GM19467 (cell line): ENCODE data around the gene KIRREL1.

Source experiments
- ATAC-seq: cut with Tn5 transposase; IDR thresholded peaks from one replicate; pipeline ENCODE4 v1.9.1; 2021; ENCODE audit warnings: mild to moderate bottlenecking, moderate library complexity; ENCODE audit not compliant: unreplicated experiment

KIRREL1 gene

DNA sequence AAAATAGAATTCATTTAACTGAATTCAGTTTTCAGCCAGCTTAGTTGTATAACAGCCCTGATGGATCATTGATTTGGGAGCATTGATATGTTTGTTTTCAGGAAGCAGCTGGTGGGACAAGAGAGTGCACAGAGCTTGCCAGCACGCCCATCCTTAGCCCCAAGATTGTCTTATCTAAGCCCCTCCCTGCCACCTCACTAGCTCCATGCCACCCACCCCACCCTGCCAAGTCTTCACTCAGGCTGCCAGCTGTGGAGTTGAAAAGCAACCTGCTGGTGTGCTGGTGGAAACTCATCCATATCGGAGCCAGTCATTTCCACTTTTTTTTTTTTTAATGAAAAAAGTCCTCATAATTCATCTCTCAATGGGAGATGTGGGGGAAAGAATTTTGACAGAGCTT is 11.8 kb downstream of the KIRREL1 start:
- no peak for ATAC-seq

- no peak for ATAC-seq
These were observed 13.7 kb downstream of the KIRREL1 start for GRCh38 chr1:158007180-158007579.

- no peak for ATAC-seq
These were observed 14.4 kb downstream of the KIRREL1 start for GRCh38 chr1:158007667-158008386.

DNA sequence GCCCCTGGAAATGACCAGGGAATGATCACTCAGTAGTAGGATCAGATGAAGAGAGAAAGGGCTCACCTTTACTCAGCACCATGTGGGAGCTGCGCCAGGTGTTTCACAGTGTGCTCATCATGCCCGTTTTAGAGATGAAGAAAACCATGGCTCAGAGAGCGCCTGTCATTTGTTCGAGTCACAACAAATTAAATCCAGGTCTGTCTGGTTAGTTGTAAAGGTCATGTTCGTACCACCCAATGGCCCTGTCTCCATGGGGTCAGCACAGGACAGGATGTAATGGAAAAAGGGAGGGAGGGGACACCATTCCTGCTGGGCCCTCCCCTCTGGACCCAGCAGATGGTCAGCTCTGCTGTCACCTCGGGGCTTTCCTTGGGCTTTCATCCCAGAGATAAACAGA is 15.2 kb downstream of the KIRREL1 start:
- no peak for ATAC-seq

DNA sequence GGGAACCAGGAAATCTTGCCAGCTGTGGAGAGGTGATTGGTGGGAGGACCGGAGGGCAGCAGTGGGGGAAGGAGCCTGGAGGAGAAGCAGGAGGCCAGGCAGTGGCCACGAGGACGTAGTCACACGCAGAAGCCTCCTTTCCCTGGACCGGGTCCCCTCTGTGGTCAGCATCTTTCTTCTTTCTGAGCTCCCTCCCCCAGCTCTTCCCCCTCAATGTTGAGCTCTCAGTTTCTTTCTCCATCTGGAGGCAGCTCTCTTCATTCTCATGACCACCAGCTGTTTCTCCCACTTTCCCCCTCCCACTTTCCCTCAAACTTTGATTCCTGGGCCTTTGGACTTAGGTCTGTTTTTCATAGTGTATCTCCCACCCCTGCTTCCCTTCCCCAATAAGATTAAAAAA is 18.3 kb downstream of the KIRREL1 start:
- no peak for ATAC-seq

DNA sequence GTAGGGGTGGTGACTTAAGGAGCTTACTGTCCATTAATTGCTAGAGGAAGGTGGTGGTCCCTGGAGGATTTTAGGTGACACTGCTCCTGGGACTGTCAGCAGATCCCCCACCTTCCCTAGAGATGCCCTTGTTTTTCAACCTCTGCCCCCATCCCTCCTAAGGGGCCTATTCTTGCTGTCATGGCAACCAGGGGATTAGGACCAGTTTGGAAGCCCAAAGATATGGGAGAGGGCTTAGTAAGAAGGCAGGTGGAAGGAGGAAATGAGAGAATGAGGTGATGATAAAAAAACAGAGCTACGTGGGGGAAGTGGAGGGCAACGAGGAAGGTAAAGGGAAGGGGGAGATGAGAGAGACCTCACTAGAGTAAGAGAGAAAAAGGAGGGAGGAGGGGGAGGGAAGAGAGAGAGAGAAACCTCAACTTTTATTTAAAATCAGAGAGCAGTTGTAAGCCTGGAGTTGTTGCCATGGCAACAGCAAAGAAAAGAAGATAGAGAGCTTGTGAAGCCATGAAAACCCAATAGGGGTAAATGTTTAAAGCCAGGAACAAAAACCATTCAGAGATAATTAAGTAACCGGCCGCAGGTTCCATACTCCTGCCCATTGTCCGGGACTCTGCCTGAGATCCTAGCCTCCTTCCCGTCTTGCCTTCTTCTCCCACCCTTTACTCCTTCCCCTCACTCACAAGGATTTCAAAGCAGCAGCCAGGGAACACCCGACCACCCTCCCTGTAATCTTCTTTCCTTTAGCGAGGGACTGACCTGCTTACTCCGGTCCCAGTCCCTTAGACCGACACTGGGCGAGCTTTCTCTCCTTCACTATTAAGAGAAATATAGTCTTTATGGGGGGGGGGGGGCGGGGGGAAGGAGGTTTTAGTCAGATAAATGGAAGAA is 20.6 kb downstream of the KIRREL1 start:
- no peak for ATAC-seq

GRCh38 chr1:158014731-158015320 is 21.4 kb downstream of the KIRREL1 start:
- ATAC-seq, result no peak

DNA sequence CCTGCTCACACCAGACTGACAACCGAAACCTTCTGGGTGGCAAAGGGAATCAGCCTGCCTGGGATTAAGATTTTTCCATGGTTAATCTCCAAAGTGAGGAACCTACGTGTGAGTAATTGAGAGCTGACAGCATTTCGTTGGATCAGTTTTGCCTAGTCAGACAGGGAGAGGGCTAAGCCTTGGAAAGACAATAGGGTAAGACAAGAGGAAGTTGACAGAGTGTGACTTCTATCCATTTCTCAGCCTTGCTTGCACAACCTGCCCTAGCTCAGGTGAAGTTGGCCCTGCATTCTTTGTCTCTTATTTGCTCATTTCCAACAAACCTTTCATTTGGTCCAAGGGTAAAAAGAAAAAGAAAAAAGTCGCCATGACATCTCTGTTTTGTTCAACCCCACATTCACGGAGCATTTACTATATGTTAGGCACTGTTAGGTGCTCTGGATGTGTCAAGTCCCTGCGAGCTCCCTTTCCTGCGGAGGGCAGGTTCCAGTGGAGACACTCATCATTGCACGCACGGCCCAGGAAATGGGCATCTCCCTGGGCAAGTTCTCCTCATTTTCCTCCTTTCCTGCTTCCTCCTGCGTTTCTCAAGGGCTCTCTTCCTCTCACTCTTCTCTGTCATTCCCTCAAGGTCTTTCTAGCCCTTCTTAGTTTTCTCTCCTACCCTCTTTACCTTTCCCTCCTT is 23.3 kb downstream of the KIRREL1 start:
- ATAC-seq, result no peak

DNA sequence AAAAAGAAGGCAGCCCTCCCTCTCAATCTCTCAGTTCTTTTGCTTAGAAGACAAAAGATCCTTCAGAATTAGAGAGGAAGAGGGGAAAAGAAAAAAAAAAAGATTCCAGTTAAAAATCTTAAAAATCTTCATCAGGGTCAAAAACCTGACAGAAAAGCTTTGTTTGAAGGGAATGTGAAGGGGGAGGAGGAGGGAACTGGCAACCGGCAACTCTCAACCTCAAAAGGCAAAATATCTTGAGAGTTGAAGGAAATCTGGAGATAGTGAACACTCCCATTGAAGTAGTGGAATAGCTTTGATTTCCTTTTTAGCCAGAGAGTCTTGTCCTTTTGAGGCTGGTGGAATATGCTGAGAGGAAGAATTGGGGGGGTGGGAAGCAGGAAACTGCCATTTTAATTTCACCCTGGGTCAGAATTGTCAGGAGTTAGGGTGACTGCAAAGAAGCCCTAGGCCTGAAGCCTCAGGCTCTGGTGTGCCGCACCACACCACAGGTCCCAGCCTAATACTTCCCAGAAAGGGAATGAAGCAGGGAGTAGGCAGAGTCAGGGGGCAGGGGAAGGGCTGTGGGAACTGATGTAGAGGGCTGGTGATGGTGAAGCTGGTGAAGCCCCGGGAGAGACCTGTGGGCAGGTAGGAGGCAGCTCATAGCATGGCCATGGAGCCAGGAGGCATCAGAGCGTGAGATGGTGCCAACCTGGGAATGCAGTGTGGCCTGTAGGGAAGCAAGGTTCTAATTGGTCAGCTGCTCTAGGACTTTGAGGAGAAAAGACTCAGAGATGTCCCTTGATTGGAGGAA is 24.6 kb downstream of the KIRREL1 start:
- no peak for ATAC-seq

GRCh38 chr1:158019171-158019868 is 25.9 kb downstream of the KIRREL1 start:
- ATAC-seq, result no peak

DNA sequence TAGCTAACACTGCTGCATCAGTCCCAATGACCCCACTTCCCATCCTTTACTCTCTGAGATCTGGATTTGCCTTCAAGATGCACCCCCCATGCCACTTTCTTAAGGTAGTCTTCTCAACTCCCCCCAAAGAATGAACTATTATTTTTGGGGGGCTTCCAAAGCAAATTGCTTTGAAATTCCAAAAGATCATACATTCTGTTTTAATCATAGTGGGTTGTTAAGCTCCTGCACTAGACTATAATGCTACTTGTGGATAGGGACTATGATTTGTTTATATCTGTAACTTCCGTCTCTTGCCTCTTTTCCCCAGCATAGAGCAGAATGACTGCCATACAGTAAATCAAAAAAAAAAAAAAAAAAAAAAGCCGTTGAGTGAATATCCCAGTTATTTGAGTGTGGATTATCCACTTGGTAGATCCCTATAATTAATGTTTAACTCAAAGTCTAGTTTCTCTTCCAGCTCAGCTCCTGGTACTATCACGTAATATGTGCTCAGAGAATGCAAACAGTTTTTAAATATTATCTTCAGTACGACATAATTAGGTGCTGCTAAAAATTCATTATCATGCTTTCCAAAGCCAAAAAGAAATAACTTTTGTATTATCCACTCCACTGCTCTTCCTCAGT is 26.9 kb downstream of the KIRREL1 start:
- ATAC-seq, result no peak

GRCh38 chr1:158020886-158021620 is 27.6 kb downstream of the KIRREL1 start:
- no peak for ATAC-seq

DNA sequence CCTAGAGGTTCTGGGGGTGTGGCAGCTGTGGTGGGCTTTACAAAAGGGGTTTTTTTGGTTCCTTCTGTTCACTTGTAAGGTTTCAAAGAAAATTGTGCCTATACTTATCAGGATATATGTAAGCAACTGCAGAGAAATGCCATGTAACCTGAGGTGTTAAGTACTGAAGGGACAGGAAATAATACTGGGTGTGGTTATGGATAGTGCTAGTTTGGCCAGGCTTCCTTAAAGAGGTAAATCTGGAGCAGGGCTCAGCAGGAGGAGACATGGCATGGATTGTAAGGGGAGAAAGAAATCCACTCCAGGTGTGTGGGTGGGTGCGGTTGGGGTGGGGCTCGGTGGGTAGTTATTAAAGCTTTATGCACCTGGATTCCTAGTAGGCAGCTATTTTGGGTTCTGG is 28.3 kb downstream of the KIRREL1 start:
- ATAC-seq, result no peak

DNA sequence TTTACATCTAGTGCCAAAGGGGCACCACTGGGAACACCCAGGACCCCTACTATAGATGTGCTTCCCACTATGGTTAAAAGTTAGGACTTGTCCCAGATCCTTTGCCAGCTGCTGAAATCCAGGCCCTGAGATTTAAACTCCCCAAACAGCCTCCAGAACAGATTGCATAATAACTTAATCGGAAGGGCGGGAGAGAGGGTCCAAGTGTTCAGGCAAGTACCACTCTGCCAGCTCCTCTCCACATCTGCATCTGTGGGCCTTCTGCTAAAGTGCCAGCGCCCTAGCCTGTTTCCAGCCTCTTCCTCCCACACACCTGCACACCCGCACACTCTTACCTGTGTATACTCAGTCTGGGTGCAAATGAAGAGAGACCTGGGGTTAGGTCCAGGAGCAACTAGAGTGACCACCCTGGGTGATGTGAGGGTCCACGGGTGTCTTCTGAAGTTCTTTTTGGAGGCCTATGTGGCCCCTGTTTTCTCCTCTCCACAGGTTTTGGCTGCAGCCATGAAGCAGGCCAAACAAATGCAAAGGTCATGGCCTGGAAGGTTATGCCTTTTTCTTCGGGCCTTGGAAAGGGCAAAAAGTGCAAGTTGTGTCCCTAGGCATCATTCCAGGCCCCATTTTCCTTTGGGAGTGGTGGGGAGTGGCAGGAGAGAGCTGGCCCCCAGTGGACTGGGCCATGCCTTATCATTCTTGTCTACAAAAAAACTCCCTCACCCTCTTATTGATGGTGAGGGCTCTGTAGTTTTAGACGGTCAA is 29.3 kb downstream of the KIRREL1 start:
- no peak for ATAC-seq

GRCh38 chr1:158024737-158025136 is 31.3 kb downstream of the KIRREL1 start:
- no peak for ATAC-seq

DNA sequence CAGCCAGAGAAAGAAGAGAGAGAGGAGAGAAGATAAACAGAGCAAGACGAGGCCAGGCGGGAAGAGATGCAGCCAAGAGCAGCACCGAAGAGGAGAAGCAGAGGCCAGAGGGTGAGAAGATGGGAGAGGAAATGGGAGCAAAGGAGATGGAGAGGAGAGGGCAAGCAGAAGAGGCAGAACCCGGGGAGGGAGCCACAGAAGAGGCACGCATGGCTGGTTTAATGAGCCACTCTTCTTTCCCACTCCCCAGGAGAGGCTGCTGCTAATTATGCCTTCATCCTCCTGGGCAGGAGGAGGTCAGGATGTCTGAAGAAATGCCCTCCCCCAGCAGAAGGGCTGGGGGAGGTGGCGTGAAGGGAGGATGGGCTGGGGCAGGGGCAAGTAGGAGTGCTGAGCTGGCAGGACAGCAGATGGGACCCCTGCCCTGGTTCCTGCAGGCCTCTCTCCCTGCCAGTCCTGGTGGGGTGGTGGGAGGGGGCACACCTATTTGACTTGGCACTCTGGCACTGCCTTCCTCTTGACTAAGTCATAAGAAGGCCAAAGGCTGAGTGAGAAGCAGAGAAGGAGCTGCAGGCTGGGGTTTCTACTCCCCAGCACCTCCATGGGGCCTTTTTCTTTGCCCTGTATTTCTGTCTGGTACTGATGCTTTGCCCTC is 32.3 kb downstream of the KIRREL1 start:
- ATAC-seq, result no peak

- ATAC-seq, result no peak
These were observed 33.2 kb downstream of the KIRREL1 start for GRCh38 chr1:158026651-158027050.
